ENCODE results near the gene THOC2. TPM values are rescaled to one million over a fixed set of nuclear protein-coding genes. Genes with fewer than 3 reads are reported as not detected.

Gene THOC2
- total RNA-seq, 4 donors from 2014 or later = 68.2 to 127 (median 87.9) TPM

- no peak for TF ChIP-seq CTCF (IDR thresholded peaks at IDR 0.05; ENCODE audit: low read depth)
Observed at GRCh38 chrX:123756320-123756719, 23.5 kb upstream of the THOC2 start.

GRCh38 chrX:123755107-123755506 is 22.3 kb upstream of the THOC2 start:
- no peak for TF ChIP-seq CTCF (IDR thresholded peaks at IDR 0.05; ENCODE audit: low read depth)

GRCh38 chrX:123753656-123754350 is 21.0 kb upstream of the THOC2 start:
- TF ChIP-seq CTCF (IDR thresholded peaks at IDR 0.05; ENCODE audit: low read depth) = no peak

GRCh38 chrX:123749643-123750042 is 16.8 kb upstream of the THOC2 start:
- TF ChIP-seq CTCF (IDR thresholded peaks at IDR 0.05; ENCODE audit: low read depth) = no peak

GRCh38 chrX:123745511-123745910 is 12.7 kb upstream of the THOC2 start:
- TF ChIP-seq CTCF (IDR thresholded peaks at IDR 0.05; ENCODE audit: low read depth) = no peak

GRCh38 chrX:123743312-123743711 is 10.5 kb upstream of the THOC2 start:
- no peak for TF ChIP-seq CTCF (IDR thresholded peaks at IDR 0.05; ENCODE audit: low read depth)

GRCh38 chrX:123742440-123742839 is 9.6 kb upstream of the THOC2 start:
- no peak for TF ChIP-seq CTCF (IDR thresholded peaks at IDR 0.05; ENCODE audit: low read depth)
